ENCODE results near the gene UNC5C.

Gene UNC5C

DNA sequence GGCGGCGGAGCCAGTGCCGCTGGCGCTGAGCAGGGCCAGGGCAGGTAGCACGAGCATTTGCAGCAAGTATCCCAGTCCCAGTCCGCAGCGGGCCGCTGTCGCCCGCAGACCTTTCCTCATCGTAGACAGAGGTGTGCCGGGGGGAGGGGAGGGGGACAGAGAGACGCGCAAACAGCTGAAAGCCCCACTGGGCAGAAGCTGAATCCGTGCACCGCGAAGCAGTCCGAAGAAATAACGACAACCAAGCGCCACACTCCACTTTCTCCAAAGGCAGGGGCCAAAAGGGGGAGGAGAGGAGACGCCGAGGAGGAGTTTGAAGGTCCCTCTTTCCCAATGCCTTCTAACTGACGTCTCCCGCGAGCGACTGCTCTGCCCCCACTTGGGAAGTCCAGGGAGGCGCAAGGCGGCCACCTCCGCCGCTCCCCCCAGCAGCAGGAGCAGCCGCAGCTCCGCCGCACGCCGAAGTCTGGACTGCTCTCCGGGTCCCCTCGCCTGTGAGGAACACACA, at the start of gene UNC5C:
TSS of gene UNC5C (minus strand) at position 236 of the 508 bp plus-strand sequence.
- peak within 1 kb of the TSS; percentile 62 for H3K27ac ChIP-seq (ENCODE audit: low read depth, low read length)
- H3K9ac ChIP-seq (ENCODE audit: low read depth in 1 of 2, low read length in 2 of 2), result peak within 1 kb of the TSS; percentile 32 to 45
- no peaks in the 10 kb centered on the region for H3K9me3 ChIP-seq (ENCODE audit: control insufficient read depth in 1 of 2, low read length in 2 of 2)
- H3K4me1 ChIP-seq (ENCODE audit: control insufficient read depth in 1 of 2, insufficient read depth in 2 of 2, low read length in 2 of 2), result no peaks in the 10 kb centered on the region
- H3K36me3 ChIP-seq (ENCODE audit: control insufficient read depth in 1 of 2, insufficient read depth in 2 of 2, low read length in 2 of 2), result no peaks in the 10 kb centered on the region
- H3K4me3 ChIP-seq (ENCODE audit: low read depth in 1 of 2, low read length in 2 of 2), result peak within 1 kb of the TSS; percentile 63 to 71
- H3K27me3 ChIP-seq (ENCODE audit: control insufficient read depth in 1 of 2, insufficient read depth in 2 of 2, low read length in 2 of 2), result peaks cover 4 to 21% of the 10 kb centered on the region in 2 donors

DNA sequence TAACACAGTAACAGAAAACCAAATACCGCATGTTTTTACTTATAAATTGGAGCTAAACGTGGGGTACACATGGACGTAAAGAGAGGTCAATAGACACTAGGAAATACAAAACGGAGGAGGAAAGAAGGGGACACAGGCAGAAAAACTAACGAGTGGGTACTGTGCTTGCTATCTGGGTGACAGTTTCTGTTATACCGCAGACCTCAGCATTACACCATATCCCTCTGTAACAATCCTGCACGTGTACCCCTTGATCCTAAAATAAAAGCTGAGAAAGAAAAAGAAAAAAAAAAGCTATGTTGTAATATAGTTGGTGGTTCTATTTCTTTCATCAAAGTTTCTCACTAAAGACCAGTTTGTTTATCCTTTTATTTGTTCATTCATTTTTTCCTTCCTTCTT, 47.9 kb upstream of the UNC5C start:
- H3K36me3 ChIP-seq (ENCODE audit: control insufficient read depth in 1 of 2, insufficient read depth in 2 of 2, low read length in 2 of 2), result no peaks in the 10 kb centered on the region
- H3K4me3 ChIP-seq (ENCODE audit: low read depth in 1 of 2, low read length in 2 of 2), result no peak overlapping the region
- H3K27ac ChIP-seq (ENCODE audit: low read depth, low read length), result no peak overlapping the region
- no peaks in the 10 kb centered on the region for H3K4me1 ChIP-seq (ENCODE audit: control insufficient read depth in 1 of 2, insufficient read depth in 2 of 2, low read length in 2 of 2)
- H3K9me3 ChIP-seq (ENCODE audit: control insufficient read depth in 1 of 2, low read length in 2 of 2), result no peaks in the 10 kb centered on the region
- H3K9ac ChIP-seq (ENCODE audit: low read depth in 1 of 2, low read length in 2 of 2), result no peak overlapping the region
- no peaks in the 10 kb centered on the region for H3K27me3 ChIP-seq (ENCODE audit: control insufficient read depth in 1 of 2, insufficient read depth in 2 of 2, low read length in 2 of 2)

GRCh38 chr4:95594629-95595028, 45.9 kb upstream of the UNC5C start:
- Histone ChIP-seq H3K9ac (ENCODE audit: low read depth in 1 of 2, low read length in 2 of 2) (no peak overlapping the region), H3K27ac (ENCODE audit: low read depth, low read length) (no peak overlapping the region), H3K27me3 (ENCODE audit: control insufficient read depth in 1 of 2, insufficient read depth in 2 of 2, low read length in 2 of 2) (no peaks in the 10 kb centered on the region), H3K4me1 (ENCODE audit: control insufficient read depth in 1 of 2, insufficient read depth in 2 of 2, low read length in 2 of 2) (no peaks in the 10 kb centered on the region), H3K36me3 (ENCODE audit: control insufficient read depth in 1 of 2, insufficient read depth in 2 of 2, low read length in 2 of 2) (no peaks in the 10 kb centered on the region), H3K9me3 (ENCODE audit: control insufficient read depth in 1 of 2, low read length in 2 of 2) (no peaks in the 10 kb centered on the region), H3K4me3 (ENCODE audit: low read depth in 1 of 2, low read length in 2 of 2) (no peak overlapping the region)

GRCh38 chr4:95594013-95594412, 45.2 kb upstream of the UNC5C start:
- Histone ChIP-seq H3K27ac (ENCODE audit: low read depth, low read length) (no peak overlapping the region), H3K27me3 (ENCODE audit: control insufficient read depth in 1 of 2, insufficient read depth in 2 of 2, low read length in 2 of 2) (no peaks in the 10 kb centered on the region), H3K9me3 (ENCODE audit: control insufficient read depth in 1 of 2, low read length in 2 of 2) (no peaks in the 10 kb centered on the region), H3K4me3 (ENCODE audit: low read depth in 1 of 2, low read length in 2 of 2) (no peak overlapping the region), H3K36me3 (ENCODE audit: control insufficient read depth in 1 of 2, insufficient read depth in 2 of 2, low read length in 2 of 2) (no peaks in the 10 kb centered on the region), H3K4me1 (ENCODE audit: control insufficient read depth in 1 of 2, insufficient read depth in 2 of 2, low read length in 2 of 2) (no peaks in the 10 kb centered on the region), H3K9ac (ENCODE audit: low read depth in 1 of 2, low read length in 2 of 2) (no peak overlapping the region)

DNA sequence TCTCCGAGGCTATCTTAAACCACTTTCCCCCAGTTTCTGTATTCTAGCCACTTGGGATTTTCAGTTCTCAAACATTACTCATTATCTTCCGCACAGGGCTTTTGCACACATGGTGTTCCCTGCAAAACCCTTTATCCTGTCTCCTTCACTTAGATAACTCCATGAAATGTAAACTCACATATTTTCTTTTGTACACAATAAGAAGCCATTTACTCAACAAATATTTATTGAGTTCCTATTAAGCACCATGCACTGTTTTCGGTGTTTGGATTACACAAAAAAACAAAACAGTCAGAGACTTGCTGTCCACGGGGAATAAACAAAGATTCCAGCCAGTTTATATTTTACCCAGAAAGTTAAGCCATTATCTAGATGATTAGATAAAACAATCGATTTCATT, 42.5 kb upstream of the UNC5C start:
- no peaks in the 10 kb centered on the region for H3K4me1 ChIP-seq (ENCODE audit: control insufficient read depth in 1 of 2, insufficient read depth in 2 of 2, low read length in 2 of 2)
- no peak overlapping the region for H3K9ac ChIP-seq (ENCODE audit: low read depth in 1 of 2, low read length in 2 of 2)
- H3K27ac ChIP-seq (ENCODE audit: low read depth, low read length), result no peak overlapping the region
- H3K4me3 ChIP-seq (ENCODE audit: low read depth in 1 of 2, low read length in 2 of 2), result no peak overlapping the region
- no peaks in the 10 kb centered on the region for H3K36me3 ChIP-seq (ENCODE audit: control insufficient read depth in 1 of 2, insufficient read depth in 2 of 2, low read length in 2 of 2)
- no peaks in the 10 kb centered on the region for H3K27me3 ChIP-seq (ENCODE audit: control insufficient read depth in 1 of 2, insufficient read depth in 2 of 2, low read length in 2 of 2)
- H3K9me3 ChIP-seq (ENCODE audit: control insufficient read depth in 1 of 2, low read length in 2 of 2), result no peaks in the 10 kb centered on the region

GRCh38 chr4:95590615-95591014, 41.8 kb upstream of the UNC5C start:
- Histone ChIP-seq H3K4me3 (ENCODE audit: low read depth in 1 of 2, low read length in 2 of 2) (no peak overlapping the region), H3K4me1 (ENCODE audit: control insufficient read depth in 1 of 2, insufficient read depth in 2 of 2, low read length in 2 of 2) (no peaks in the 10 kb centered on the region), H3K27me3 (ENCODE audit: control insufficient read depth in 1 of 2, insufficient read depth in 2 of 2, low read length in 2 of 2) (no peaks in the 10 kb centered on the region), H3K27ac (ENCODE audit: low read depth, low read length) (no peak overlapping the region), H3K9me3 (ENCODE audit: control insufficient read depth in 1 of 2, low read length in 2 of 2) (no peaks in the 10 kb centered on the region), H3K36me3 (ENCODE audit: control insufficient read depth in 1 of 2, insufficient read depth in 2 of 2, low read length in 2 of 2) (no peaks in the 10 kb centered on the region), H3K9ac (ENCODE audit: low read depth in 1 of 2, low read length in 2 of 2) (no peak overlapping the region)

DNA sequence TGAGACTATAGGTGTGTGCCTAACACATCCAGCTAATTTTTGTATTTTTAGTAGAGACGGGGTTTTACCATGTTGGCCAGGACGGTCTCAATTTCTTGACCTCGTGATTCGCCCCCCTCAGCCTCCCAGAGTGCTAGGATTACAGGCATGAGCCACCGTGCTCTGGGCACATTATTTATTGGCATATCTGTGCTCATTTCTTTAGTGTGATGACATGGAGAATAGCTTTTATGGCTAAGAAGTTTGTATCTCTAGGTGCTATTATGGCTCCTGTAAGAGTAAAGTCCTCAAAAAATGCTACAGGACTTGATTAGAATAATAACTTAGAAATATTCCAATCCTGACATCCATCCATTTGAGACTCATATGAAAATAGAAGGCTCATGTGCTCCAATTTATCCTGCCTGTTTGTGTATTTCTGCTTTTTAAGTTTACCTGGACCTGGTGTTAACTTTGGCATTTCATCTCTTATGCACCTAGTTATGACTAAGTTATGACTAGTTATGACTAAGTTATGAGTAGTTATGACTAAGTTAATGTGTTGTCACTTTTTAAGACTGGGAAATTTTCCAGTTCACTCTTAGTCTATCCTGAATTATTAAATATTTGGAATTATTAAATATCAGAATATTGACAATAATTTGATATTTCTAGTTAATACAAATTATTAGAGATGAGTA, 36.4 kb upstream of the UNC5C start:
- no peak overlapping the region for H3K4me3 ChIP-seq (ENCODE audit: low read depth in 1 of 2, low read length in 2 of 2)
- H3K9ac ChIP-seq (ENCODE audit: low read depth in 1 of 2, low read length in 2 of 2), result no peak overlapping the region
- H3K27me3 ChIP-seq (ENCODE audit: control insufficient read depth in 1 of 2, insufficient read depth in 2 of 2, low read length in 2 of 2), result no peaks in the 10 kb centered on the region
- H3K4me1 ChIP-seq (ENCODE audit: control insufficient read depth in 1 of 2, insufficient read depth in 2 of 2, low read length in 2 of 2), result no peaks in the 10 kb centered on the region
- H3K27ac ChIP-seq (ENCODE audit: low read depth, low read length), result no peak overlapping the region
- peaks cover 0 to under 1% of the 10 kb centered on the region in 2 donors for H3K9me3 ChIP-seq (ENCODE audit: control insufficient read depth in 1 of 2, low read length in 2 of 2)
- no peaks in the 10 kb centered on the region for H3K36me3 ChIP-seq (ENCODE audit: control insufficient read depth in 1 of 2, insufficient read depth in 2 of 2, low read length in 2 of 2)

- H3K9ac ChIP-seq (ENCODE audit: low read depth in 1 of 2, low read length in 2 of 2), result no peak overlapping the region
Observed at GRCh38 chr4:95580226-95580625, 31.5 kb upstream of the UNC5C start.

DNA sequence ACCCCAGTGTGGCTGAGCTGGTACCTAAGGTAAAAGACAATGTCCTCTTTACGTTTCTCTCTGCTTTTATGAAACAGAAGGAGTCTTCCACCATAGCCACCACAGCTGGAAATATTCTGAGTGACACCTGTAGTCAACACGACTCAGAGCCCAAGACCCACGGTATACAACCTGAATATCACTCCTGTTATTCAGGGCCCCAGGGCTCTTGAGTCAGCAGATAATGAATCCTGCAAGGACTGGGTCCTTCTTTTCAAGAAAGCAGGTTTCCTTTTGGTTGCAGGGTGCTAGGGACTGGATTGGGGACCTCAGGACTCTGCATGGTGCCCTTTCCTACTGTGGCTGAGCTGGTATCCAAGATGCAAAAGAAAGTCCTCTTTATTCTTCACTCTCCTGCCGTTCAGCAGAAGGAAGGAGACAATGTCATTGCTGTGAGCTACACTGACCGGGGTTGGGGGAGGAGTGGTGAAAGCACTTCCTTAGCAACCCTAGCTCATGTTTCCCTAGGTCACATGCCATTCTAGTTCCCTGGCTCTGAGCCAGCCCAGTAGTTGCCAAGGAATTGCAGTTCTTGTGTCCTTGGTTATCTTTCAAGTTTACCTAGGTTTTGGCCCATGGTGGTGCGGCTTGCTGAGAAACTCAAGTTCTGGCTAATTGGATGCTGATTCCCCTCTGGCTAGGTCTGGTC, 23.7 kb upstream of the UNC5C start:
- H3K9me3 ChIP-seq (ENCODE audit: control insufficient read depth in 1 of 2, low read length in 2 of 2), result no peaks in the 10 kb centered on the region
- H3K36me3 ChIP-seq (ENCODE audit: control insufficient read depth in 1 of 2, insufficient read depth in 2 of 2, low read length in 2 of 2), result no peaks in the 10 kb centered on the region
- no peaks in the 10 kb centered on the region for H3K27me3 ChIP-seq (ENCODE audit: control insufficient read depth in 1 of 2, insufficient read depth in 2 of 2, low read length in 2 of 2)
- no peak overlapping the region for H3K27ac ChIP-seq (ENCODE audit: low read depth, low read length)
- no peaks in the 10 kb centered on the region for H3K4me1 ChIP-seq (ENCODE audit: control insufficient read depth in 1 of 2, insufficient read depth in 2 of 2, low read length in 2 of 2)
- H3K4me3 ChIP-seq (ENCODE audit: low read depth in 1 of 2, low read length in 2 of 2), result no peak overlapping the region
- H3K9ac ChIP-seq (ENCODE audit: low read depth in 1 of 2, low read length in 2 of 2), result no peak overlapping the region

More at GRCh38 chr4:95580226-95580625, 31.5 kb upstream of the UNC5C start:
- no peaks in the 10 kb centered on the region for H3K4me1 ChIP-seq (ENCODE audit: control insufficient read depth in 1 of 2, insufficient read depth in 2 of 2, low read length in 2 of 2)
- H3K4me3 ChIP-seq (ENCODE audit: low read depth in 1 of 2, low read length in 2 of 2), result no peak overlapping the region
- no peaks in the 10 kb centered on the region for H3K27me3 ChIP-seq (ENCODE audit: control insufficient read depth in 1 of 2, insufficient read depth in 2 of 2, low read length in 2 of 2)
- H3K27ac ChIP-seq (ENCODE audit: low read depth, low read length), result no peak overlapping the region
- H3K9me3 ChIP-seq (ENCODE audit: control insufficient read depth in 1 of 2, low read length in 2 of 2), result peaks cover 0 to 3% of the 10 kb centered on the region in 2 donors
- no peaks in the 10 kb centered on the region for H3K36me3 ChIP-seq (ENCODE audit: control insufficient read depth in 1 of 2, insufficient read depth in 2 of 2, low read length in 2 of 2)

DNA sequence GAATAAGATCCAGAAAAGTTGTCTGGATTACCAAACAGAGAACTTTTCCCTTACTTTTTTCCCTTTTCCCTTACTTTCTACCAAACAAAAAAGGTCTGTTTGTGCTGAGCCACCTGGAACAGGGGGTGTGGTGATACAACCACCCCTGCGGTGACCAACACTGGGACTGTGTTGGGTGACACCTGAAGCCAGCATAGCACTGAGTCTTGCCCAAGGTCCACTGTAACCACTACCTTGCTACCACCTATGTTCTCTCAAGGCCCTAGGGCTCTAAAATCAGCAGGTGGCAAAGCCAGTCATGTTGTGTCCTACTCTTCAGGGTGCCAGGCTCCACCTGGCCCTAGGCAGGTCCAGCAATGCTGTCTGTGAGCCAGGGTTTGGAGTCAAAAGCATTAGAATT, 22.8 kb upstream of the UNC5C start:
- Histone ChIP-seq H3K27ac (ENCODE audit: low read depth, low read length) (no peak overlapping the region), H3K9me3 (ENCODE audit: control insufficient read depth in 1 of 2, low read length in 2 of 2) (no peaks in the 10 kb centered on the region), H3K4me3 (ENCODE audit: low read depth in 1 of 2, low read length in 2 of 2) (no peak overlapping the region), H3K36me3 (ENCODE audit: control insufficient read depth in 1 of 2, insufficient read depth in 2 of 2, low read length in 2 of 2) (no peaks in the 10 kb centered on the region), H3K9ac (ENCODE audit: low read depth in 1 of 2, low read length in 2 of 2) (no peak overlapping the region), H3K27me3 (ENCODE audit: control insufficient read depth in 1 of 2, insufficient read depth in 2 of 2, low read length in 2 of 2) (no peaks in the 10 kb centered on the region), H3K4me1 (ENCODE audit: control insufficient read depth in 1 of 2, insufficient read depth in 2 of 2, low read length in 2 of 2) (no peaks in the 10 kb centered on the region)

Measured in duodenal mucosa (tissue), 2 donors.